NCI-H226 (cell line): ENCODE data around the gene CFAP210.
"Not testable (repeated sequence)": the region's sequence is repeated elsewhere in the genome, so short reads cannot be mapped to it uniquely, and the experiment has no call there.

Experiments used
- DNase-seq: peaks from one replicate; pipeline ENCODE4 v3.0.0-alpha.2; 2015

The CFAP210 gene

DNA sequence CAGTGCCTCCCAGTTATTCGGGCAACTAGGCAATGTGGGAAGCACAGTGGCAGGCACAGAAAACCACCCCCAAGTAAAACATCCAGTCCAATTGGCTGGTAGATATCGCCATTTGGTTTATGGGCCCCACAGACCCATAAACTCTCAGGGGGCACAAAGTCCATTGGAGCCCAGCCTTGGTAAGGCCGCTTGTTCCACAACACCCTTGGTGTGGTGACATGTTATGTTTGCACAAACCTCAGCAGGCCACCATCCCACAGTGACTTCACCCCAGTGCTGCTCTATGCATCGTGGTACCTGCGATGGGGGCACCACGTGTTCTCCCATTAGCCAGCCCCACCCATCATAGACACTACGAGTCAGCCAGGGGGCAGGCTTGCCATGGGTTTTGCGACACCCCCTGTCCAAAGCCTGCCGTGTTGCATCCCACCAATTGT, 18.6 kb upstream of the CFAP210 start:
- no peak for DNase-seq

GRCh38 chr2:169711751-169712509, 17.7 kb upstream of the CFAP210 start:
- DNase-seq = no peak

DNA sequence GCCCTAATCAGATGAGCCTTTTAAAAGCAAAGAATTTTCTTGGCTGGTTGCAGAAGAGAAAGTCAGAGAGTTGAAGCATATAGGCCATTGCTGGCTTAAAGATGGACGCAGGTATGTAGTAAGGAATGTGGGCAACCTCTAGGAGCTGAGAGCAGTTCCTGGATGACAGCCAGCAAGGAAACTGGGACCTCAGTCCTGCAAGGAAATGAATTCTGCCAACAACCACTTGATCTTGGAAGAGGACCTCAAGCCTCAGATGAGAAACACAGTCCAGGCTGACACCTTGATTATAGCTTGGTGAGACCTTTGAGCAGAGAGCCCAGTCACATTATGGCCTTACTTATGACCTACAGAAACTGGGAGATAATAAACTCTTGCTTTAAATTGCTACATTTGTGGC, 15.8 kb upstream of the CFAP210 start:
- DNase-seq = no peak

DNA sequence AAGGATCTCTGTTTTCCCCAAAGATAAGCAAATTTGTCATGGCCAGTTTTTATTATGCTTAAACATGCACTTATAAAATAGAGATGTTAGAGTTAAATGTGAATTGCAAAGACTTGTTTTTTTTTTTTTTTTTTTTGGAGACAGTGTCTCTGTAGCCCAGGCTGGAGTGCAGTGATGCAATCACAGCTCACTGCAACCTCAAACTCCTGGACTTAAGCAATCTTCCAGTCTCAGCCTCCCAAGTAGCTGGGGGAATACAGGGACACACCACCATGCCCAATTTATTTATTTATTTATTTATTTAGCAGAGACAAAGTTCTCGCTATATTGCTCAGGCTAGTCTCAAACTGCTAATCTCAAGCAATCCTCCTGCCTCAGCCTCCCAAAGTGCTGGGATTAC, 15.1 kb upstream of the CFAP210 start:
- no peak for DNase-seq

DNA sequence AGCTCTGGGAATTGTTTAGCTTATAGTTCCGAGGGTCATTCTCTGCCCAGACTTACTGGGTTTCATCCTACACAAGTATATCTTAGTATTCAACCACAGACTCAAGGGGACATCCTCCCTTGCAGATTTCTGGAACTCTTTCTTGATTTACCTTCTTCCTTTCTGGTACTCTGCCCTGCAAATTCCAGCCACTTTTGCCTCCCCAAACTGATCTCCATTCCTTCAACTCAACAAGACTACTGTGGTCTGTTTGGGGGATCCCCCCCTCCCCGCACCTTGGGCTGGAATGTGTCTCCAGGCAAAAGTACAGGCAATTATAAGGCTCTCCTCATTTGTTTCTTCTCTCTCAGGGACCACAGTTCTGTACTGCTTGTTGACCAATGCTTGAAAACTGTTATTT, 13.4 kb upstream of the CFAP210 start:
- DNase-seq = no peak

DNA sequence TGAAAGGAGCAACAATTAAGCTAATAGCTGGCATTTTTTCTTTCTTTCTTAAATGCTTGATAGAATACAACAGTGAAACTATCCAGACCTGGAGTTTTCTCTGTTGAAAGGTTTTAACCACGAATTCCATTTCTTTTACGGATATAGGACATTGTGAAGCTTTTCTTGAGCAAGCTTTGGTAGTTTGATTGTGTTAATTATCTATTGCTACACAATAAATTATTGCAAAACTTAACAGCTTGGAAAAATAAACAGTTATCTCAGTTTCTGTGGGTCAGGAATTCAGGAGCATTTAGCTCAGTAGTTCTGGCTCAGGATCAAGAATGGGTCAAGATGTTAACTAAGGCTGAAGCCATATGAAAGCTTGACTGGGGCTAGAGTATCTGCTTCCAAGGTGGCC, 11.7 kb upstream of the CFAP210 start:
- peak; percentile 4 for DNase-seq

- DNase-seq = no peak
Observed at GRCh38 chr2:169704160-169704708, 10.0 kb upstream of the CFAP210 start.

- no peak for DNase-seq
Observed at GRCh38 chr2:169702996-169703395, 8.8 kb upstream of the CFAP210 start.

DNA sequence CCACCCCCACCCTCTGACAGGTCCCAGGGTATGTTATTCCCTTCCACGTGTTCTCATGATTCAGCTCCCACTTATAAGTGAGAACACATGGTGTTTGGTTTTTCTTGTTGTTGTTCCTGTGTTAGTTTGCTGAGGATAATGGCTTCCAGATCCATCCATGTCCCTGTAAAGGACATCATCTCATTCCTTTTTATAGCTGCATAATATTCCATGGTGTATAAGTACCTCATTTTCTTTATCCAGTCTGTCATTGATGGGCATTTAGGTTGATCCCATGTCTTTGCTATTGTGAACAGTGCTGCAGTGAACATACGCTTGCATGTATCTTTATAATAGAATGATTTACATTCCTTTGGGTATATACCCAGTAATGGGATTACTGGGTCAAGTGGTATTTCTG, 5.0 kb upstream of the CFAP210 start:
- DNase-seq = not testable (repeated sequence)

DNA sequence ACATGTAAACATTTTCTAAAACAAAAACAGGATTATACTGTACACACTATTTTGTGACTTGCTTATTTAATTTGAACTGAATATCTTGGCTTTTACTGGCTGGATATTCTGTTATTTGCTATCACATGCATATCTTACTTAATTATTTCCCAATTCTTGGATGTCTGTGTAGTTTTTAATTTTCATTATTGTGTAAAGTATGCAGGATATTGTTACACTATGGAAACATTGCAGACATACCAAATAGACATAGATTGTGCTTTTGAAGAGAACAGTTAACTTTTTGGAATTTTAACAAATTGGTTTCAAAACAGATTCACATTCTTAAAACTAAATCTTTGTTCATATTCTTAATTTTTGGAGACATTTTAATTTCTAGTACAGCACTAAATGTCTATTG, 2.2 kb upstream of the CFAP210 start:
- no peak for DNase-seq

DNA sequence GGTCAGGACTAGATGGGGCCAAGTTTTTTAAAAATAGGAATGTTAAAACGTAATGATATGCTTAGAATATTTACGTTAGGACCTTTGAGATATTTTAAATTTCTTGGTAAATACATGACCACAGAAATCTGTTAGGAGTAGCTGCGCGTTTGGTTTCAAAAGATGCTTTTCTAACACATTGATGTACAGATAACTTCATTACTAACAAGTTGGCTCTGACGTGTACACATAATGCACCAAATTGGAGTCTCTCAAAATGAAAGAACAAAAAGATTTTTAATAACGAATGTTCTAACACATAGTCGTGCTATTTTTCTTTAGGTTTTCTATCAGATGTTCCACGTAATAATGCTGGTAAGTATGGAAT, 672 bp upstream of the CFAP210 start:
- no peak for DNase-seq

GRCh38 chr2:169693360-169693759, 845 bp downstream of the CFAP210 start:
- DNase-seq = no peak

- no peak for DNase-seq
Observed at GRCh38 chr2:169692718-169693117, 1.5 kb downstream of the CFAP210 start.

GRCh38 chr2:169690958-169691357, 3.2 kb downstream of the CFAP210 start:
- DNase-seq = no peak

DNA sequence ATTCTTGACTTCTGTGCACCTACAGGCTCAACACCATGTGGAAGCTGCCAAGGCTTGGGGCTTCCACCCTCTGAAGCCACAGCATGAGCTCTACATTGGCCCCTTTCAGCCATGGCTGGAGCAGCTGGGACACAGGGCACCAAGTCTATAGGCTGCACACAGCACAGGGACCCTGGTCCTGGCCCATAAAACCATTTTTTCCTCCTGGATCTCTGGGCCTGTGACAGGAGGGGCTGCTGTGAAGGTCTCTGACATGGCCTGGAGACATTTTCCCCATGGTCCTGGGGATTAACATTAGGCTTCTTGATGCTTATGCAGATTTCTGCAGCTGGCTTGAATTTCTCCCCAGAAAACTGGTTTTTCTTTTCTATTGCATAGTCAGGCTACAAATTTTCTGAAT, 6.3 kb downstream of the CFAP210 start:
- DNase-seq = not testable (repeated sequence)

DNA sequence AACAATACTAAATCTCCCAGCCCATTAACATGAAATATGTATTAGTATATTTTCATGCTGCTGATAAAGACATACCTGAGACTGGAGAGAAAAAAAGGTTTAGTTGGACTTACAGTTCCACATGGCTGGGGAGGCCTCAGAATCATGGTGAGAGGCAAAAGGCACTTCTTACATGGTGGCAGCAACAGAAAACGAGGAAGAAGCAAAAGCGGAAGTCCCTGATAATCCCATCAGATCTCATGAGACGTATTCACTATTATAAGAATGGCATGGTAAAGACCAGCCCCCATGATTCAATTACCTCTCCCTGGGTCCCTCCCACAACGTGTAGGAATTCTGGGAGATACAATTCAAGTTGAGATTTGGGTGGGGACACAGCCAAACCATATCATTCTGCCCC, 7.4 kb downstream of the CFAP210 start:
- DNase-seq = not testable (repeated sequence)

DNA sequence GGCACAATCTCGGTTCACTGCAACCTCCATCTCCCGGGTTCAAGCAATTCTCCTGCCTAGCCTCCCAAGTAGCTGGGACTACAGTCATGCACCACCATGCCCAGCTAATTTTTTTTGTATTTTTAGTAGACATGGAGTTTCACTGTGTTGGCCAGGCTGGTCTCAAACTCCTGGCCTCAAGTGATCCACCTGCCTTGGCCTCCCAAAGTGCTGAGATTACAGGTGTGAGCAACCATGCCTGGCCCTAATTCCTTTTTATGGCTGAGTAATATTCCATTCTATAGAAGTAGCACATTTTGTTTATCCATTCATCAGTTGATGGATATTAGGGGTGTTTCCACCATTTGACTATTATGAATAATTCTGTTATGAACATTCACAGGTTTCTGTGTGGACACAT, 9.5 kb downstream of the CFAP210 start:
- not testable (repeated sequence) for DNase-seq

DNA sequence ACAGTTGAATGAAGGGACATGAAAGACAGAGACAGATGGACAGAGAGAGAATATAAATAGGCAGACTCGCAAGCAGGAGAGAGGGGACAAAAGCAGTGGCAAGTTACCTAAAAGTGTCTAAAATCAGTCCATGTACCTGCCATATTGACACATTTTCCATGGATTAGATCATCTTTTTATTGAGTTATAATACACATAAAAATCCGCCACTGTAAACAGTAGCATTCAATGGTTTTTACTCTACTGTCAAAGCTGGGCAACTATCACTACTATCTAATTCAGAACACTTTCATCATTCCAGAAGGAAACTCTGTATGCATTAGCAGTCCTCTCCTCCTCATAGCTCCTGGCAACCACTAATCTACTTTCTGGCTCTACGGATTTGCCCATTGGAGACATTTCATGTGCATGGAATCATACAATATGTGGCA, 10.1 kb downstream of the CFAP210 start:
- no peak for DNase-seq

DNA sequence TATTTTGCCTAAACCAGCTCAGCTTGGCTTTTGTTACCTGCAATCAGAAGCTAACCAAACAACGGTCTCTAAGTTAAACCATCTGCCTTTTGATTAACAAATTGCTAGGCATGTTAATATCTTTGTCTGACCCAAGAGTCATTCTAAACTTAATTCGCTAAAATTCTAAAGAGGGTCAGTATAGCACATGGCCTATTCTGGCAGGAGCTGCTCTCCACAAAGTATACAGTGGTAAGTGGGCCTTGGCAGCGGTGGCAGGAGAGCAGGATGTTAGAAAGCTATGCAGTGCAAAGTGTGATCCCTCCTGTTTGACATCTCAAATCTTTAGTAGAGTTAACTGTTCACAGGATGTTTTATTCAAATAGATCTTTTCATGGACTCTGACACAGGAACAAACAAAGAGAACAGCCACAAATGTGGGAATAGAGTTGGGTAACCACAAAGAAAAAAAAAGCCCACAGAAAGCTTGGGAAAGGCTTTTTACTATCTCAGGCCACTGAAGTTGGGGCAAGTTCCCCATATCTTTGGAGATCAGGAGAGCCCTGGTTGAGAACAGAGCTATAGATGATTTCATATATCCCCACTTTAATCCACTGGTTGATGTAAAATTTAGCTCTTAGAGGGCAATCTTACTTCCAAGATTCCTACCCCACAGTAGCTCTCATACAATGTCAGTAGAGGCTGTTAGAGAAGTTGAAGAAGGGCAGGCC, 10.6 kb downstream of the CFAP210 start:
- DNase-seq = no peak

- no peak for DNase-seq
Observed at GRCh38 chr2:169683054-169683424, 11.2 kb downstream of the CFAP210 start.

- no peak for DNase-seq
Observed at GRCh38 chr2:169676850-169677249, 17.4 kb downstream of the CFAP210 start.

- no peak for DNase-seq
Observed at GRCh38 chr2:169676357-169676756, 17.8 kb downstream of the CFAP210 start.

DNA sequence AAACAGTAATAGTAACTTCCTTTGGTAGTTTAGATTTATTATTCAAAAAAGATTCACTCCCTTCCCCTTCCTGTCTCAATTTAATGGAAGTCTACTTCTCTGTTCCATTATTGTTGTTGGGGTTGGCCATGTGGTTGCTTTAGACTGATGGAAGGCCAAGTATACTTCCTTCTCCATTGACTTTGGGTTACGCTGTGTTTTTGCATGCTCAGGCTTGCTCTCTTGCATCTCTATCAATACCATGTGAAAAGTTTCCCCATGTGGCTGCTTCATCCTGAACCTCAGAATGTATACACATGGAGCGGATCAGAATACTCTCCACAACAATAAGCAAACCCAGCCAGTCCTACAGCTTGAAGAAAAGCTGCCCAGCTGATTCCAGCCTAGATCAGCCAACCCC, 20.3 kb downstream of the CFAP210 start:
- no peak for DNase-seq

DNA sequence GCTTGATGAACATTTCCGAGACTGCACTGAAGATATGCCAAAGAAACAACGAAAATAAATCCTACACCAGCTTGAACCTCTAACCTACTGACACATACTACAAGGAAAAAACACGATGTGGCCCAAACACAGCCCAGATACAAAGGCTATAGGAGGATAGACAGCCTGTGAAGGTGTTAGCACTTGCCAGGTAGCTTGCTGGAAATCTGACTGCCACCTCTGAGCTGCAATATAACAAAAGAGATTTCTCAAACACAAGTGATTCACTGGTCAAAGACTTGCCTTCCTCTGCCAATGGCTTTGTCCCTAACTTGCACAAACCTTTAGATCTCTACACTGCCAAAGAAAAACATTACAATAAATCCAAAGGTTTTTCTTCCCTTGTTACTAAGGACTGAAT, 21.1 kb downstream of the CFAP210 start:
- DNase-seq = no peak
